Memory B cell (primary cell): ENCODE data around the gene SLC29A3.

Experiments used
- ATAC-seq: fragments of 150-1000 bp; cut with Tn5 transposase; 2 replicates; pipeline ENCODE4 v1.10.0; 2021; ENCODE audit warnings: low read depth, mild to moderate bottlenecking, moderate library complexity
- DNase-seq, 2 donors: peaks; one replicate each; pipeline ENCODE4 v3.0.0; 2022; ENCODE audit warnings: low spot score in 2 of 2
- H3K27ac Mint-ChIP-seq: one replicate; pipeline ENCODE4 v1.8.0; 2022; ENCODE audit warnings: mild to moderate bottlenecking, moderate library complexity, mixed read lengths
- H3K27me3 Mint-ChIP-seq: one replicate; pipeline ENCODE4 v1.8.0; 2022; ENCODE audit warnings: mixed read lengths
- H3K36me3 Mint-ChIP-seq: one replicate; pipeline ENCODE4 v1.8.0; 2022; ENCODE audit warnings: mild to moderate bottlenecking, mixed read lengths
- H3K4me1 Mint-ChIP-seq: one replicate; pipeline ENCODE4 v1.8.0; 2022; ENCODE audit warnings: mixed read lengths
- H3K4me3 Mint-ChIP-seq: one replicate; pipeline ENCODE4 v1.8.0; 2022; ENCODE audit warnings: mild to moderate bottlenecking, moderate library complexity, mixed read lengths
- H3K9me3 Mint-ChIP-seq: one replicate; pipeline ENCODE4 v1.8.0; 2022; ENCODE audit warnings: mixed read lengths

The SLC29A3 gene

DNA sequence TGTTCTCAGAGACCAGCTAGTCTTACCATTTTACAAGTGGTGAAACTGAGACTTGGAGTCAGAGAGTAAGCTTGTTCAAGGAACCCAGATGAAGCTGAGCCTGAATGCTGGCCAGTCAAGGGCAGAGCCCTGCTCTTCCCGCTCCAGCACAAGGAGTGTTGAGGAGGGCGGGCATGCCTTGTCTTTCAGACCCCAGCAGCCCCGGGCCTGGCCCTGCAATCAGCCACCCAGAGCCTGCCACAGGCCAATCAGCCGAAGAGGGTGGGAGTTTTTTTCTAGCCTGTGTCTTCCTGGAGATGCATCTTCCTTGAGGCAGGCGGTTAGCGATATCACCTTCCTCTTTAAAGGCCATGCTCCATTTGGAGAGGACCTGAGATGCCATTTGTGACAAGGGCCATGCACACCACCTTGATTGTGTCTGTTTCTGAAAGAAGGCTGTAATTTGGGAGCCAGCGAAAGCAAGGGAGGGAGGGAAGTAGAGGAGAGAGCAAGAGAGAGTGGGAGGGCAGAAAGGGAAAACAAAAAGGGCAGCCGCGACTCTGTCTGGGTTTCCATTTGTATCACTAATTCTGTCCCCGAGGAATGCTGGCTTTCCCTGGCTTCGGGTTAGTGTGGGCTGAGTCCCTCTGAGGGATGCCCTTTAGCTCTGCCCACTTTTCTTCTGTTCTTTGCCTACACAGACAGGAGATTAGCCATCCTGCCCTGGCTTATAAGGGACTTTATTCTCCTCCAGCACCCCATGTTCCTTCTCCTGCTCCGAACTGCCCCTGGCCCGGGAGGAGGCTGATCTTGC, 85.6 kb downstream of the SLC29A3 start:
- ATAC-seq (no peak), DNase-seq (no peak)
- Mint-ChIP-seq H3K9me3 (no peaks in the 10 kb centered on the region), H3K27me3 (peaks cover 7% of the 10 kb centered on the region), H3K27ac (no peak overlapping the region), H3K4me3 (no peak overlapping the region), H3K36me3 (no peaks in the 10 kb centered on the region), H3K4me1 (no peaks in the 10 kb centered on the region)

DNA sequence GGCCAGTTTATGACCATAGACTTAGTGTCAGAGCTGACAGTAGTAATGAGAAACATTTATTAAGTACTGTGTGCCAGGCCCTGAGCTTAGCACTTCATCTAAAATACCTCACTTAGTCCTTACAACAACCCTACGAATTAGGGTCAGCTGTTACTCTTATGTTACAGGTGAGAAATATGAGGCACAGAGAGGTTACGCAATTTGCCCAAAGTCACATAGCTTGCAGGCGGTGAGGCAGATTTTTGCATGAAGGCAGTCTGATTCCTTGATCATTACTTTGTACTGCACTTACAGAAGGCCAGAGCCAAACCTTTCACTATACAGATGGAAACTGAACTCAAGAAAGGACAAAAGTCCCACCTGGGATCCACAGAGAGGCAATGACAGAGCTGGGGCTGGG, 87.8 kb downstream of the SLC29A3 start:
- Mint-ChIP-seq H3K27me3 (peaks cover 5% of the 10 kb centered on the region), H3K9me3 (peaks cover 3% of the 10 kb centered on the region), H3K4me3 (no peak overlapping the region), H3K27ac (no peak overlapping the region), H3K36me3 (peaks cover 1% of the 10 kb centered on the region), H3K4me1 (no peaks in the 10 kb centered on the region)
- DNase-seq (no peak), ATAC-seq (no peak)

DNA sequence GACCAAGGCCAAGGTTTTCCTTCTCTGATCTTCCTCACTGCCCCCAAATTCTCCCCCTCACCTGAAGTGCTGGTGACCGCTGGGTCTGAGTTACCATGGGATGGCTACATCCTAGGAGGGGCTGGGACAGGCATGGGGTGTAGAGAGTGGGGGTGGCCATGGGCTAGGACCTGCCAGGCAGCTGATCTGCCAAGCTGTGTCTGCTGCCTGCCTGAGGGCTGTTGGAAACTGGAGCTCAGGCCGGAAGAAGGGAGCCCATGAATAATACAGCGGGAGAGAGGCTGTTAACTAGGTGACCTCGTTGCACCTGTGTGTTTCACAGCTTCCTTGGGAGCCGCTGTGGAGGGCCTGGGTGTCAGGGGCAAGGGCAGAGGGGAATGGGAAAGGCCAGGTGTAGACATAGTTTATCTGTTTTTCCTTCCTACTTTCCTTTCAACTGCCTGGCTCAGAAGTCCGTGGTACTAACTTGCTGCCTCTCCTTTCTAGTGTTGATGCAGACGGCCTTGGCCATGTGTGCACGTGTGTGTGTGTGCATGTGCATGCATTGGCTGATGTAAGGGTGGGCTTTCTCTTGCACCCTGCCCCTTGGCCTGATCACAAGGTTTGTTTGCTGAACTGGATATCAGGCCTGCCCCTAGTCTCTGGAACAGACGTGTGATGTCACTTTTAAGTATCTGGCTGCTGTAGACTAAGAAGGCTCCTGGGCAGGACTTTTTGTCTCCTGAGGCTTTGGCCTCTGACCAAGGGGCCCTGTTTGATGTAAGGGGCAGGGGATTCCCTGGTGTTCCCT, 89.6 kb downstream of the SLC29A3 start:
- H3K27me3 Mint-ChIP-seq = peaks cover 5% of the 10 kb centered on the region
- H3K9me3 Mint-ChIP-seq = peaks cover 3% of the 10 kb centered on the region
- DNase-seq (no peak), ATAC-seq (no peak)
- peaks cover 1% of the 10 kb centered on the region for H3K36me3 Mint-ChIP-seq
- H3K27ac Mint-ChIP-seq = no peak overlapping the region
- H3K4me1 Mint-ChIP-seq = no peaks in the 10 kb centered on the region
- no peak overlapping the region for H3K4me3 Mint-ChIP-seq

DNA sequence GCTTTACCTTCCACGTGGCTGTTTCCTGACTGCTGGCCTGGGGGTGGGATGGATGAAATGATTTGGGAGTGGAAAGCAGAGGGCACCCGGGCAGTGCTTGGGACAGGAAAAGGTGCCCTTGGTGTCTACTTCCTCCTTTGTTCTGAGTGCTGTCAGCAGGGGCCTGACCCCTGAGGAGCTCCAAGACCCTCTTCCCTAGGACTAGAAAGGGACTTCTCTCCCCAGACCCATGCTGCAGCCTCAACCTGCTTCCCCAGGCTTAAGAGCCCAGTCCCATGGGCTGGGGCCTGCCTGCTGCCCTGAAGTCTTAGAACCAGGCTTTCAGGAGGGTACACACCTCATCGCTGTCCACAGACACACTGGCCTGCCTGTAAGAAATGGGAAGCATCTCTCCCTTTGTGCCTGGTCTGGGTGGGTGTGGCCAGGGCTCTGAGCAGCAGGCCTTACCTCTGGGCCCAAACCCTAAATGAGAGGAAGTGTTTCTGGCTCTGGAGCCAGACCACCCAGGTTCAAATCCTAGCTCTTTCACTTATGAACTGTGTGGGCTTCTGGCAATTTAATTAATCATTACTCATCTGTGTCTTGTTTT, 90.6 kb downstream of the SLC29A3 start:
- Mint-ChIP-seq H3K9me3 (peaks cover 3% of the 10 kb centered on the region), H3K36me3 (peaks cover 1% of the 10 kb centered on the region), H3K4me3 (no peak overlapping the region), H3K27ac (no peak overlapping the region), H3K4me1 (no peaks in the 10 kb centered on the region), H3K27me3 (peaks cover 2% of the 10 kb centered on the region)
- ATAC-seq = no peak
- no peak for DNase-seq
